WERI-Rb-1 (cell line): ENCODE results near the gene SDK2.

Experiments used
- DNase-seq: peaks from one replicate; pipeline ENCODE4 v3.0.0-alpha.2; 2020
- H3K27ac ChIP-seq: fragments of 250-450 bp; sonication (Bioruptor Pico); 2 replicates; pipeline ENCODE4 v1.5.1; 2020; ENCODE audit warnings: mild to moderate bottlenecking, moderate library complexity
- H3K27me3 ChIP-seq: fragments of 250-450 bp; sonication (Bioruptor Pico); 2 replicates; pipeline ENCODE4 v1.5.1; 2021; ENCODE audit warnings: mild to moderate bottlenecking, low read depth, moderate library complexity; ENCODE audit not compliant: insufficient read depth, severe bottlenecking
- H3K36me3 ChIP-seq: fragments of 250-450 bp; sonication (Bioruptor Pico); 2 replicates; pipeline ENCODE4 v1.5.1; 2020; ENCODE audit warnings: mild to moderate bottlenecking, moderate library complexity
- H3K4me3 ChIP-seq: 2 replicates; pipeline ENCODE4 v1.5.1; 2011; ENCODE audit warnings: low read depth, mild to moderate bottlenecking, control low read depth, low read length
- H3K9me3 ChIP-seq: fragments of 250-450 bp; sonication (Bioruptor Pico); 2 replicates; pipeline ENCODE4 v1.5.1; 2021; ENCODE audit warnings: mild to moderate bottlenecking, moderate library complexity; ENCODE audit not compliant: severe bottlenecking
- TF ChIP-seq, protein P1 (sequence below): IDR thresholded peaks from 2 replicates; pipeline ENCODE4 v1.5.1; 2011; ENCODE audit warnings: low read depth, mild to moderate bottlenecking, control low read depth, inconsistent platforms, low read length

Gene SDK2

GRCh38 chr17:73301369-73301768 lies 342.9 kb downstream of the SDK2 start:
- peaks cover 6% of the 10 kb centered on the region; the same call in 1 of the 2 replicates for H3K36me3 ChIP-seq
- no peaks in the 10 kb centered on the region for H3K9me3 ChIP-seq
- H3K27ac ChIP-seq: no peak overlapping the region
- no peaks in the 10 kb centered on the region for H3K27me3 ChIP-seq
- H3K4me3 ChIP-seq: no peak overlapping the region
- no peak for DNase-seq
- TF ChIP-seq, protein P1, sequence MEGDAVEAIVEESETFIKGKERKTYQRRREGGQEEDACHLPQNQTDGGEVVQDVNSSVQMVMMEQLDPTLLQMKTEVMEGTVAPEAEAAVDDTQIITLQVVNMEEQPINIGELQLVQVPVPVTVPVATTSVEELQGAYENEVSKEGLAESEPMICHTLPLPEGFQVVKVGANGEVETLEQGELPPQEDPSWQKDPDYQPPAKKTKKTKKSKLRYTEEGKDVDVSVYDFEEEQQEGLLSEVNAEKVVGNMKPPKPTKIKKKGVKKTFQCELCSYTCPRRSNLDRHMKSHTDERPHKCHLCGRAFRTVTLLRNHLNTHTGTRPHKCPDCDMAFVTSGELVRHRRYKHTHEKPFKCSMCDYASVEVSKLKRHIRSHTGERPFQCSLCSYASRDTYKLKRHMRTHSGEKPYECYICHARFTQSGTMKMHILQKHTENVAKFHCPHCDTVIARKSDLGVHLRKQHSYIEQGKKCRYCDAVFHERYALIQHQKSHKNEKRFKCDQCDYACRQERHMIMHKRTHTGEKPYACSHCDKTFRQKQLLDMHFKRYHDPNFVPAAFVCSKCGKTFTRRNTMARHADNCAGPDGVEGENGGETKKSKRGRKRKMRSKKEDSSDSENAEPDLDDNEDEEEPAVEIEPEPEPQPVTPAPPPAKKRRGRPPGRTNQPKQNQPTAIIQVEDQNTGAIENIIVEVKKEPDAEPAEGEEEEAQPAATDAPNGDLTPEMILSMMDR: no peak

- H3K4me3 ChIP-seq: no peak overlapping the region
- H3K9me3 ChIP-seq: no peaks in the 10 kb centered on the region
- H3K27ac ChIP-seq: no peak overlapping the region
Observed at GRCh38 chr17:73300392-73300791, 343.9 kb downstream of the SDK2 start.

DNA sequence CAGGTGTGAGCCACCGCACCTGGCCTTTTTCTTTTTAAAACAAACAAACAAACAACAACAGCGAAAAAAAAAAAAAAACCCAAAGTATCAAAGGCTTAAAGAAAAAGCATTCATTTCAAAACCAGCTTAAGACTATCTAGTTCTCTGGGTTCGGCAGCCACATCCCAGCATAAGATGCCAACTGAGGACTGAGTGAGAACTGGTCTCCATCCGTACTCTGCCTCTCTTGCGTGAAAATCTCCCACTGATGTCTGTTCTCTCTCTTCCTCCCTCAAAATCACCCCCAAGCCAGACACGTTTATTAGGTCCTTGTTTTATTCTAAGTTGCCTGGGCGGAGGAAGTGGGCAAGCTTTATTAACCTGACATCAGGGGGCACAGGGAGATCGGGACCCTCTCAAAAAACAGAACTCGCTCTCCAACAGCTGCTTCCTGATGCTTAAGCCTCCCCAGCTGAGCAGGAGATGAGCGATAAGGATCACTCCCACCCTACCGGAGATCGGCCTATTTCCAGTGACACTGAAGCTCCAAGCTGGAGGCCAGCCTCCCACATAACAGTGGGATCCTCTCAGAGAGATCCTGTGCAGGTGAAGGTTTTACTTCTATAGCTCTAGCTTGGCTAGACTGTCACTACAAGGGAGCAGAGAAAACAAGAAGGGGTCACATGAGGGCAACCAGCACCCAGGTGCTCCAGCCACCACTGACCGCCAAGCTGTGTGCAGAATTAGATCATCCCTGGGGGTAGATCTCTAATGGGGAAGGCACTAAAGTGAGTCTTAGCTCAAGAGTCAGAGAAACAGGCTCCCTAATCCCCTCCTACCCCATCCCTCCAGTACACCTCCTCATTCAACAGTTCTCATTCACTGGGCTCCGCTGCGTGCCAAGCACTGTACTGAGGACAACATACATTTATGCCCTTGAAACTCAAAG lies 346.0 kb downstream of the SDK2 start:
- peak overlapping the region; percentile 53 for H3K27ac ChIP-seq
- H3K9me3 ChIP-seq: no peaks in the 10 kb centered on the region
- DNase-seq: peak; percentile 71
- H3K27me3 ChIP-seq: no peaks in the 10 kb centered on the region
- peaks cover 11% of the 10 kb centered on the region for H3K36me3 ChIP-seq
- TF ChIP-seq, protein P1: no peak
- H3K4me3 ChIP-seq: no peak overlapping the region

More at GRCh38 chr17:73300392-73300791, 343.9 kb downstream of the SDK2 start:
- peaks cover 6% of the 10 kb centered on the region; the same call in 1 of the 2 replicates for H3K36me3 ChIP-seq
- no peaks in the 10 kb centered on the region for H3K27me3 ChIP-seq
- TF ChIP-seq, protein P1: no peak
- no peak for DNase-seq

DNA sequence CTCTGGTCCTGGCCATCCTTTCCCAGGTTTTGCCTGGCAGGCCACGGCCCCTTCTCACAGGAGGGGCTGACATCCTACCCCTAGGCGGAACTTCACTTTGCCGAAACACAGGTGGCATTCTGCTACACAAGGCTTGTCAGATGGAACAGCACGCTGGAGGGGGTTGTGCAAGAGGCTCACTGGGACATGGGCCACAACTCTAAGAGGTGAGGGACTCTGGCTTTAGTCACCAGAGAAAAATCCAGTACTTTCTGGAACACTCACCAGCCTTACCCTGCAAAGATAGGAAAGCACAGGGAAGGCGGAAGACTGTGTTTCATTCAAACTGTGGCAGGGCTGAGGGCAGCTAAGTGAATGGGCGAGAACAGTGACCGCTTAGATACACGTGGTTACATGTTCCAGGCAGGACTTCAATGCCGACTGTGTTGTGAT lies 350.7 kb downstream of the SDK2 start:
- Histone ChIP-seq H3K9me3 (no peaks in the 10 kb centered on the region), H3K4me3 (no peak overlapping the region), H3K27ac (no peak overlapping the region), H3K36me3 (peaks cover 21% of the 10 kb centered on the region), H3K27me3 (no peaks in the 10 kb centered on the region)
- no peak for DNase-seq
- TF ChIP-seq, protein P1: no peak

- no peak overlapping the region for H3K27ac ChIP-seq
- peaks cover 21% of the 10 kb centered on the region for H3K36me3 ChIP-seq
- no peak overlapping the region for H3K4me3 ChIP-seq
- TF ChIP-seq, protein P1: no peak
- no peaks in the 10 kb centered on the region for H3K27me3 ChIP-seq
- no peaks in the 10 kb centered on the region for H3K9me3 ChIP-seq
- no peak for DNase-seq
Observed at GRCh38 chr17:73293031-73293430, 351.2 kb downstream of the SDK2 start.
